Measurements from ENCODE around the gene TCF15. TPM values are rescaled to one million over a fixed set of nuclear protein-coding genes. Genes with fewer than 3 reads are reported as not detected.

TCF15 gene
- total and polyA plus RNA-seq, 10 donors = 0.06 to 0.22 (median 0.21) TPM; not detected in 7

- Histone ChIP-seq H3K27ac (no peak overlapping the region), H3K36me3 (no peaks in the 10 kb centered on the region), H3K4me1 (no peaks in the 10 kb centered on the region), H3K27me3 (replicated peaks in 1 of 7) (peaks cover 0 to 48% (median 0%) of the 10 kb centered on the region in 7 donors), H3K9me3 (no peaks in the 10 kb centered on the region), H3K4me3 (no peak overlapping the region)
- WGBS, 5 donors = 64 to 88% (median 73%) methylated on average over 9 to 14 of the region's 14 CpGs
- TF ChIP-seq CTCF (IDR thresholded peaks at IDR 0.05 in 8 of 11, conservative IDR thresholded peaks at IDR 0.05 in 3 of 11) = no peak
- no peak for TF ChIP-seq POLR2A (IDR thresholded peaks at IDR 0.05)
- no peak for TF ChIP-seq POLR2AphosphoS5 (IDR thresholded peaks at IDR 0.05)
- DNase-seq = no peak
- intact Hi-C loops (cut with DNase I; ENCODE audit: low total_unique reads) = no loop called here
Observed at GRCh38 chr20:634148-634925, 24.2 kb upstream of the TCF15 start.

GRCh38 chr20:631101-631500 lies 21.0 kb upstream of the TCF15 start:
- Histone ChIP-seq H3K27ac (no peak overlapping the region), H3K27me3 (replicated peaks in 1 of 7) (peaks cover 0 to 42% (median 0%) of the 10 kb centered on the region in 7 donors), H3K9me3 (no peaks in the 10 kb centered on the region), H3K4me1 (no peaks in the 10 kb centered on the region), H3K4me3 (no peak overlapping the region), H3K36me3 (no peaks in the 10 kb centered on the region)
- no peak for DNase-seq
- TF ChIP-seq POLR2A (IDR thresholded peaks at IDR 0.05) (no peak), CTCF (IDR thresholded peaks at IDR 0.05 in 8 of 11, conservative IDR thresholded peaks at IDR 0.05 in 3 of 11) (no peak), POLR2AphosphoS5 (IDR thresholded peaks at IDR 0.05) (no peak)
- intact Hi-C loops (cut with DNase I; ENCODE audit: low total_unique reads) = no loop called here
- 28 to 90% (median 78%) methylated on average over 1 of the region's 1 CpG for WGBS, 5 donors

GRCh38 chr20:626579-626978 lies 16.5 kb upstream of the TCF15 start:
- TF ChIP-seq POLR2A (IDR thresholded peaks at IDR 0.05) = no peak
- TF ChIP-seq POLR2AphosphoS5 (IDR thresholded peaks at IDR 0.05) = no peak
- no peak for TF ChIP-seq CTCF (IDR thresholded peaks at IDR 0.05 in 8 of 11, conservative IDR thresholded peaks at IDR 0.05 in 3 of 11)

GRCh38 chr20:625360-625932 lies 15.3 kb upstream of the TCF15 start:
- H3K4me3 ChIP-seq = no peak overlapping the region
- peaks cover 0 to 6% (median 0%) of the 10 kb centered on the region in 8 donors for H3K9me3 ChIP-seq
- H3K36me3 ChIP-seq = no peaks in the 10 kb centered on the region
- no peak for DNase-seq
- H3K27me3 ChIP-seq (replicated peaks in 1 of 7) = peaks cover 0 to 40% (median 0%) of the 10 kb centered on the region in 7 donors
- no peak for TF ChIP-seq CTCF (IDR thresholded peaks at IDR 0.05 in 8 of 11, conservative IDR thresholded peaks at IDR 0.05 in 3 of 11)
- TF ChIP-seq POLR2A (IDR thresholded peaks at IDR 0.05) = no peak
- no peak for TF ChIP-seq POLR2AphosphoS5 (IDR thresholded peaks at IDR 0.05)
- H3K4me1 ChIP-seq = no peaks in the 10 kb centered on the region
- intact Hi-C loops (cut with DNase I; ENCODE audit: low total_unique reads) = no loop called here
- WGBS, 5 donors = 76 to 87% (median 83%) methylated on average over 4 of the region's 4 CpGs
- H3K27ac ChIP-seq = no peak overlapping the region

More at GRCh38 chr20:626579-626978, 16.5 kb upstream of the TCF15 start:
- H3K27me3 ChIP-seq (replicated peaks in 1 of 7) = peaks cover 0 to 29% (median 0%) of the 10 kb centered on the region in 7 donors
- H3K27ac ChIP-seq = no peak overlapping the region
- intact Hi-C loops (cut with DNase I; ENCODE audit: low total_unique reads) = no loop called here
- no peak for DNase-seq
- no peaks in the 10 kb centered on the region for H3K4me1 ChIP-seq
- WGBS, 5 donors = 75 to 92% (median 82%) methylated on average over 2 of the region's 2 CpGs
- no peak overlapping the region for H3K4me3 ChIP-seq
- H3K36me3 ChIP-seq = no peaks in the 10 kb centered on the region
- peaks cover 0 to 6% (median 0%) of the 10 kb centered on the region in 8 donors for H3K9me3 ChIP-seq
